ENCODE results near the gene OR8K5. TPM values are rescaled to one million over a fixed set of nuclear protein-coding genes. Genes with fewer than 3 reads are reported as not detected.
"Not testable (repeated sequence)": the region's sequence is repeated elsewhere in the genome, so short reads cannot be mapped to it uniquely, and the experiment has no call there.

Gene OR8K5
- total RNA-seq, 1 donor from 2014 or later = not detected

- H3K36me3 ChIP-seq (ENCODE audit: control insufficient read depth, insufficient read depth, low read length) = no peaks in the 10 kb centered on the region
- TF ChIP-seq CTCF (IDR thresholded peaks at IDR 0.05; ENCODE audit: insufficient read depth, low read length, severe bottlenecking) = no peak
- no peak for FAIRE-seq
Measured at GRCh38 chr11:56176318-56176717, 16.2 kb upstream of the OR8K5 start, which contains the start of gene OR5J2. Gene OR5J2 (plus strand): TSS chr11:56176618. CDS start chr11:56176618, 0 bp downstream.

GRCh38 chr11:56172256-56172830 lies 12.2 kb upstream of the OR8K5 start:
- TF ChIP-seq CTCF (IDR thresholded peaks at IDR 0.05; ENCODE audit: insufficient read depth, low read length, severe bottlenecking) = no peak
- no peak for FAIRE-seq
- Histone ChIP-seq H3K4me3 (ENCODE audit: low read depth, low read length) (no peak overlapping the region), H3K36me3 (ENCODE audit: control insufficient read depth, insufficient read depth, low read length) (no peaks in the 10 kb centered on the region), H3K27me3 (ENCODE audit: control insufficient read depth, insufficient read depth, low read length) (no peaks in the 10 kb centered on the region)
- DNase-seq (ENCODE audit: low read depth) = no peak

More at GRCh38 chr11:56176318-56176717, 16.2 kb upstream of the OR8K5 start, which contains the start of gene OR5J2:
- no peaks in the 10 kb centered on the region for H3K27me3 ChIP-seq (ENCODE audit: control insufficient read depth, insufficient read depth, low read length)
- no peak for DNase-seq (ENCODE audit: low read depth)
- no peak within 1 kb of the TSS for H3K4me3 ChIP-seq (ENCODE audit: low read depth, low read length)

GRCh38 chr11:56163804-56164203 lies 3.7 kb upstream of the OR8K5 start:
- no peak for FAIRE-seq
- TF ChIP-seq CTCF (IDR thresholded peaks at IDR 0.05; ENCODE audit: insufficient read depth, low read length, severe bottlenecking) = no peak
- no peak for DNase-seq (ENCODE audit: low read depth)
- Histone ChIP-seq H3K4me3 (ENCODE audit: low read depth, low read length) (no peak overlapping the region), H3K36me3 (ENCODE audit: control insufficient read depth, insufficient read depth, low read length) (no peaks in the 10 kb centered on the region), H3K27me3 (ENCODE audit: control insufficient read depth, insufficient read depth, low read length) (no peaks in the 10 kb centered on the region)

- H3K4me3 ChIP-seq (ENCODE audit: low read depth, low read length) = no peak overlapping the region
- DNase-seq (ENCODE audit: low read depth) (no peak), FAIRE-seq (no peak)
- TF ChIP-seq CTCF (IDR thresholded peaks at IDR 0.05; ENCODE audit: insufficient read depth, low read length, severe bottlenecking) = no peak
- no peaks in the 10 kb centered on the region for H3K27me3 ChIP-seq (ENCODE audit: control insufficient read depth, insufficient read depth, low read length)
- H3K36me3 ChIP-seq (ENCODE audit: control insufficient read depth, insufficient read depth, low read length) = no peaks in the 10 kb centered on the region
Measured at GRCh38 chr11:56152333-56152732, 7.8 kb downstream of the OR8K5 start.

GRCh38 chr11:56151376-56151775 lies 8.7 kb downstream of the OR8K5 start:
- H3K36me3 ChIP-seq (ENCODE audit: control insufficient read depth, insufficient read depth, low read length) = no peaks in the 10 kb centered on the region
- TF ChIP-seq CTCF (IDR thresholded peaks at IDR 0.05; ENCODE audit: insufficient read depth, low read length, severe bottlenecking) = no peak
- no peak overlapping the region for H3K4me3 ChIP-seq (ENCODE audit: low read depth, low read length)
- FAIRE-seq (no peak), DNase-seq (ENCODE audit: low read depth) (no peak)
- no peaks in the 10 kb centered on the region for H3K27me3 ChIP-seq (ENCODE audit: control insufficient read depth, insufficient read depth, low read length)

- not testable (repeated sequence) for FAIRE-seq; H3K36me3 ChIP-seq (ENCODE audit: control insufficient read depth, insufficient read depth, low read length)
Measured at GRCh38 chr11:56143681-56144080, 16.4 kb downstream of the OR8K5 start.

More at GRCh38 chr11:56143681-56144080, 16.4 kb downstream of the OR8K5 start:
- not testable (repeated sequence) for H3K27me3 ChIP-seq (ENCODE audit: control insufficient read depth, insufficient read depth, low read length); H3K4me3 ChIP-seq (ENCODE audit: low read depth, low read length); DNase-seq (ENCODE audit: low read depth)

All from bronchial epithelial cell (primary cell).